Measurements from ENCODE around the gene PHF13. TPM values are rescaled to one million over a fixed set of nuclear protein-coding genes. Genes with fewer than 3 reads are reported as not detected.

PHF13 gene
- total and polyA plus RNA-seq, 9 of the 15 experiments (the other 6 are each of a cell fraction or from before 2014, with no cell fraction given) = 1.8 to 36.1 (median 11.7) TPM

DNA sequence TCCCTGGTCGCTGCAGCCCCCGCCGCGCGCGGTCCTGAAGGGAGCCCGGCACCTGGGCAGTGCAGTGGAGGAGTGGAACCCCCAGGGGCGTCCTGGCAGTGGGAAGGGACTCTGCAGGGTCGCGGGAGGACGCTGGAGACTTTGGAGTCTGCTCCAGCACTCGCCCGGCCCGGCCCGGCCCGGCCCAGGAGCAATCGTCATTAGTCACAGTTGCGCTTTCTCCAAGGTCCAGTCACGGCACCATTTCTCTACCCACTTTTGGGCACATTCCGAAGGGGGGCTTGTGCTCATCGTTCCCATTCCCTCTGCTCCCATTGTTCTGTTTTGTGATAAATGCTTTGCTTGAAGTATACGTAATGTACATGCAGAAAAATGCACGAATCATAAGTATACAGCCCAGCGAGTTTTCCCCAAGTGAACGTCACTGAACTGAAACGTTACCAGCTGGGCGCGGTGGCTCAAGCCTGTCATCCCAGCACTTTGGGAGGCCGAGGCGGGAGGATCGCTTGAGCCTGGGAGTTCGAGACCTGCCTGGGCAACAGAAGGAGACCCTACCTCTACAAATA lies 12.1 kb downstream of the PHF13 start (continued):
- TF ChIP-seq, protein P1, sequence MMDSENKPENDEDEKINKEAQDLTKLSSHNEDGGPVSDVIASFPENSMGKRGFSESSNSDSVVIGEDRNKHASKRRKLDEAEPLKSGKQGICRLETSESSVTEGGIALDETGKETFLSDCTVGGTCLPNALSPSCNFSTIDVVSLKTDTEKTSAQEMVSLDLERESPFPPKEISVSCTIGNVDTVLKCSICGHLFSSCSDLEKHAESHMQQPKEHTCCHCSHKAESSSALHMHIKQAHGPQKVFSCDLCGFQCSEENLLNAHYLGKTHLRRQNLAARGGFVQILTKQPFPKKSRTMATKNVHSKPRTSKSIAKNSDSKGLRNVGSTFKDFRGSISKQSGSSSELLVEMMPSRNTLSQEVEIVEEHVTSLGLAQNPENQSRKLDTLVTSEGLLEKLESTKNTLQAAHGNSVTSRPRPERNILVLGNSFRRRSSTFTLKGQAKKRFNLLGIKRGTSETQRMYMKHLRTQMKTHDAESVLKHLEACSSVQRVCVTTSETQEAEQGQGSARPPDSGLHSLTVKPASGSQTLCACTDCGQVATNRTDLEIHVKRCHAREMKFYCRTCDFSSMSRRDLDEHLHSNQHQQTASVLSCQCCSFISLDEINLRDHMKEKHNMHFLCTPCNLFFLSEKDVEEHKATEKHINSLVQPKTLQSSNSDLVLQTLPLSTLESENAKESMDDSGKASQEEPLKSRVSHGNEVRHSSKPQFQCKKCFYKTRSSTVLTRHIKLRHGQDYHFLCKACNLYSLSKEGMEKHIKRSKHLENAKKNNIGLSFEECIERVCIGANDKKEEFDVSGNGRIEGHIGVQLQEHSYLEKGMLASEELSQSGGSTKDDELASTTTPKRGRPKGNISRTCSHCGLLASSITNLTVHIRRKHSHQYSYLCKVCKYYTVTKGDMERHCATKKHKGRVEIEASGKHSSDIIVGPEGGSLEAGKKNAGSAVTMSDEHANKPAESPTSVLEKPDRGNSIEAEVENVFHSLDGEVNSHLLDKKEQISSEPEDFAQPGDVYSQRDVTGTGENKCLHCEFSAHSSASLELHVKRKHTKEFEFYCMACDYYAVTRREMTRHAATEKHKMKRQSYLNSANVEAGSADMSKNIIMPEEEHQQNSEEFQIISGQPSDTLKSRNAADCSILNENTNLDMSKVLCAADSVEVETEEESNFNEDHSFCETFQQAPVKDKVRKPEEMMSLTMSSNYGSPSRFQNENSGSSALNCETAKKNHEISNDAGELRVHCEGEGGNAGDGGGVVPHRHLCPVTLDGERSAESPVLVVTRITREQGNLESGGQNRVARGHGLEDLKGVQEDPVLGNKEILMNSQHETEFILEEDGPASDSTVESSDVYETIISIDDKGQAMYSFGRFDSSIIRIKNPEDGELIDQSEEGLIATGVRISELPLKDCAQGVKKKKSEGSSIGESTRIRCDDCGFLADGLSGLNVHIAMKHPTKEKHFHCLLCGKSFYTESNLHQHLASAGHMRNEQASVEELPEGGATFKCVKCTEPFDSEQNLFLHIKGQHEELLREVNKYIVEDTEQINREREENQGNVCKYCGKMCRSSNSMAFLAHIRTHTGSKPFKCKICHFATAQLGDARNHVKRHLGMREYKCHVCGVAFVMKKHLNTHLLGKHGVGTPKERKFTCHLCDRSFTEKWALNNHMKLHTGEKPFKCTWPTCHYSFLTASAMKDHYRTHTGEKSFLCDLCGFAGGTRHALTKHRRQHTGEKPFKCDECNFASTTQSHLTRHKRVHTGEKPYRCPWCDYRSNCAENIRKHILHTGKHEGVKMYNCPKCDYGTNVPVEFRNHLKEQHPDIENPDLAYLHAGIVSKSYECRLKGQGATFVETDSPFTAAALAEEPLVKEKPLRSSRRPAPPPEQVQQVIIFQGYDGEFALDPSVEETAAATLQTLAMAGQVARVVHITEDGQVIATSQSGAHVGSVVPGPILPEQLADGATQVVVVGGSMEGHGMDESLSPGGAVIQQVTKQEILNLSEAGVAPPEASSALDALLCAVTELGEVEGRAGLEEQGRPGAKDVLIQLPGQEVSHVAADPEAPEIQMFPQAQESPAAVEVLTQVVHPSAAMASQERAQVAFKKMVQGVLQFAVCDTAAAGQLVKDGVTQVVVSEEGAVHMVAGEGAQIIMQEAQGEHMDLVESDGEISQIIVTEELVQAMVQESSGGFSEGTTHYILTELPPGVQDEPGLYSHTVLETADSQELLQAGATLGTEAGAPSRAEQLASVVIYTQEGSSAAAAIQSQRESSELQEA (IDR thresholded peaks at IDR 0.05; ENCODE audit: low read depth) = no peak
- TF ChIP-seq, protein P2, sequence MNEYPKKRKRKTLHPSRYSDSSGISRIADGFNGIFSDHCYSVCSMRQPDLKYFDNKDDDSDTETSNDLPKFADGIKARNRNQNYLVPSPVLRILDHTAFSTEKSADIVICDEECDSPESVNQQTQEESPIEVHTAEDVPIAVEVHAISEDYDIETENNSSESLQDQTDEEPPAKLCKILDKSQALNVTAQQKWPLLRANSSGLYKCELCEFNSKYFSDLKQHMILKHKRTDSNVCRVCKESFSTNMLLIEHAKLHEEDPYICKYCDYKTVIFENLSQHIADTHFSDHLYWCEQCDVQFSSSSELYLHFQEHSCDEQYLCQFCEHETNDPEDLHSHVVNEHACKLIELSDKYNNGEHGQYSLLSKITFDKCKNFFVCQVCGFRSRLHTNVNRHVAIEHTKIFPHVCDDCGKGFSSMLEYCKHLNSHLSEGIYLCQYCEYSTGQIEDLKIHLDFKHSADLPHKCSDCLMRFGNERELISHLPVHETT (CRISPR knock-in tag; conservative IDR thresholded peaks at IDR 0.05 in 1 of 2, IDR thresholded peaks at IDR 0.05 in 1 of 2) = 0 out of 4 replicates have a peak, but pooled peaks of 1 of the 2 experiments have one; percentile 21
- TF ChIP-seq, protein P3, sequence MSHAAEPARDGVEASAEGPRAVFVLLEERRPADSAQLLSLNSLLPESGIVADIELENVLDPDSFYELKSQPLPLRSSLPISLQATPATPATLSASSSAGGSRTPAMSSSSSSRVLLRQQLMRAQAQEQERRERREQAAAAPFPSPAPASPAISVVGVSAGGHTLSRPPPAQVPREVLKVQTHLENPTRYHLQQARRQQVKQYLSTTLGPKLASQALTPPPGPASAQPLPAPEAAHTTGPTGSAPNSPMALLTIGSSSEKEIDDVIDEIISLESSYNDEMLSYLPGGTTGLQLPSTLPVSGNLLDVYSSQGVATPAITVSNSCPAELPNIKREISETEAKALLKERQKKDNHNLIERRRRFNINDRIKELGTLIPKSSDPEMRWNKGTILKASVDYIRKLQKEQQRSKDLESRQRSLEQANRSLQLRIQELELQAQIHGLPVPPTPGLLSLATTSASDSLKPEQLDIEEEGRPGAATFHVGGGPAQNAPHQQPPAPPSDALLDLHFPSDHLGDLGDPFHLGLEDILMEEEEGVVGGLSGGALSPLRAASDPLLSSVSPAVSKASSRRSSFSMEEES (CRISPR knock-in tag; IDR thresholded peaks at IDR 0.05) = no peak
- peak; percentile 17 to 31; a peak in 2 of 4 replicates for TF ChIP-seq SIN3A (IDR thresholded peaks at IDR 0.05; ENCODE audit: borderline replicate concordance in 2 of 2, control insufficient read depth in 1 of 2, low read depth in 2 of 2, low read length in 2 of 2)
- TF ChIP-seq, protein P4, sequence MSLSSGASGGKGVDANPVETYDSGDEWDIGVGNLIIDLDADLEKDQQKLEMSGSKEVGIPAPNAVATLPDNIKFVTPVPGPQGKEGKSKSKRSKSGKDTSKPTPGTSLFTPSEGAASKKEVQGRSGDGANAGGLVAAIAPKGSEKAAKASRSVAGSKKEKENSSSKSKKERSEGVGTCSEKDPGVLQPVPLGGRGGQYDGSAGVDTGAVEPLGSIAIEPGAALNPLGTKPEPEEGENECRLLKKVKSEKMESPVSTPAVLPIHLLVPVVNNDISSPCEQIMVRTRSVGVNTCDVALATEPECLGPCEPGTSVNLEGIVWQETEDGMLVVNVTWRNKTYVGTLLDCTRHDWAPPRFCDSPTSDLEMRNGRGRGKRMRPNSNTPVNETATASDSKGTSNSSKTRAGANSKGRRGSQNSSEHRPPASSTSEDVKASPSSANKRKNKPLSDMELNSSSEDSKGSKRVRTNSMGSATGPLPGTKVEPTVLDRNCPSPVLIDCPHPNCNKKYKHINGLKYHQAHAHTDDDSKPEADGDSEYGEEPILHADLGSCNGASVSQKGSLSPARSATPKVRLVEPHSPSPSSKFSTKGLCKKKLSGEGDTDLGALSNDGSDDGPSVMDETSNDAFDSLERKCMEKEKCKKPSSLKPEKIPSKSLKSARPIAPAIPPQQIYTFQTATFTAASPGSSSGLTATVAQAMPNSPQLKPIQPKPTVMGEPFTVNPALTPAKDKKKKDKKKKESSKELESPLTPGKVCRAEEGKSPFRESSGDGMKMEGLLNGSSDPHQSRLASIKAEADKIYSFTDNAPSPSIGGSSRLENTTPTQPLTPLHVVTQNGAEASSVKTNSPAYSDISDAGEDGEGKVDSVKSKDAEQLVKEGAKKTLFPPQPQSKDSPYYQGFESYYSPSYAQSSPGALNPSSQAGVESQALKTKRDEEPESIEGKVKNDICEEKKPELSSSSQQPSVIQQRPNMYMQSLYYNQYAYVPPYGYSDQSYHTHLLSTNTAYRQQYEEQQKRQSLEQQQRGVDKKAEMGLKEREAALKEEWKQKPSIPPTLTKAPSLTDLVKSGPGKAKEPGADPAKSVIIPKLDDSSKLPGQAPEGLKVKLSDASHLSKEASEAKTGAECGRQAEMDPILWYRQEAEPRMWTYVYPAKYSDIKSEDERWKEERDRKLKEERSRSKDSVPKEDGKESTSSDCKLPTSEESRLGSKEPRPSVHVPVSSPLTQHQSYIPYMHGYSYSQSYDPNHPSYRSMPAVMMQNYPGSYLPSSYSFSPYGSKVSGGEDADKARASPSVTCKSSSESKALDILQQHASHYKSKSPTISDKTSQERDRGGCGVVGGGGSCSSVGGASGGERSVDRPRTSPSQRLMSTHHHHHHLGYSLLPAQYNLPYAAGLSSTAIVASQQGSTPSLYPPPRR (CRISPR knock-in tag; IDR thresholded peaks at IDR 0.05; ENCODE audit: borderline replicate concordance) = no peak
- no peak for TF ChIP-seq BRD9 (IDR thresholded peaks at IDR 0.05; ENCODE audit: low read depth, partially characterized antibody)
- TF ChIP-seq, protein P5, sequence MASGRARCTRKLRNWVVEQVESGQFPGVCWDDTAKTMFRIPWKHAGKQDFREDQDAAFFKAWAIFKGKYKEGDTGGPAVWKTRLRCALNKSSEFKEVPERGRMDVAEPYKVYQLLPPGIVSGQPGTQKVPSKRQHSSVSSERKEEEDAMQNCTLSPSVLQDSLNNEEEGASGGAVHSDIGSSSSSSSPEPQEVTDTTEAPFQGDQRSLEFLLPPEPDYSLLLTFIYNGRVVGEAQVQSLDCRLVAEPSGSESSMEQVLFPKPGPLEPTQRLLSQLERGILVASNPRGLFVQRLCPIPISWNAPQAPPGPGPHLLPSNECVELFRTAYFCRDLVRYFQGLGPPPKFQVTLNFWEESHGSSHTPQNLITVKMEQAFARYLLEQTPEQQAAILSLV (tag; IDR thresholded peaks at IDR 0.05) = no peak
- TF ChIP-seq CTBP1 (IDR thresholded peaks at IDR 0.05; ENCODE audit: borderline replicate concordance) = no peak

All from K562 (cell line).